ENCODE data around the gene TMEM18.

TMEM18 gene

GRCh38 chr2:677056-677958, at the start of gene TMEM18 (continued):
- no peak for TF ChIP-seq HOXD13 (CRISPR knock-in tag; IDR thresholded peaks at IDR 0.05; ENCODE audit: borderline replicate concordance)

- Histone ChIP-seq H3K4me1 (ENCODE audit: control insufficient read depth, insufficient read depth, low read length) (no peaks in the 10 kb centered on the region), H3K27ac (ENCODE audit: extremely low read depth, low read depth, low read length) (no peak overlapping the region), H3K9me3 (ENCODE audit: control insufficient read depth, insufficient read depth, low read depth, low read length) (no peaks in the 10 kb centered on the region), H3K4me3 (ENCODE audit: low read depth, low read length) (no peak overlapping the region), H3K36me3 (ENCODE audit: control insufficient read depth in 2 of 2, insufficient read depth in 1 of 2, low read length in 2 of 2) (no peaks in the 10 kb centered on the region)
- CTCF ChIA-PET: interaction anchor here (1.0 kb wide), 1 partner anchor 172 kb away, joined by 3 read pairs; no protein-coding TSS in a partner anchor
- TF ChIP-seq ZNF48 (tag by site-specific recombination; IDR thresholded peaks at IDR 0.05) (no peak), SCRT1 (tag by site-specific recombination; IDR thresholded peaks at IDR 0.05; ENCODE audit: borderline replicate concordance) (no peak), KLF17 (tag by site-specific recombination; IDR thresholded peaks at IDR 0.05) (no peak), ZNF302 (tag by site-specific recombination; IDR thresholded peaks at IDR 0.05; ENCODE audit: low read depth) (no peak), ZNF311 (tag by site-specific recombination; IDR thresholded peaks at IDR 0.05; ENCODE audit: borderline replicate concordance) (no peak), ZNF621 (tag by site-specific recombination; IDR thresholded peaks at IDR 0.05) (no peak), ZNF777 (tag by site-specific recombination; IDR thresholded peaks at IDR 0.05; ENCODE audit: borderline replicate concordance) (no peak), ZNF350 (tag by site-specific recombination; IDR thresholded peaks at IDR 0.05) (no peak), HOXD13 (CRISPR knock-in tag; IDR thresholded peaks at IDR 0.05; ENCODE audit: borderline replicate concordance) (no peak), ZBTB17 (tag by site-specific recombination; IDR thresholded peaks at IDR 0.05) (no peak), ZNF513 (tag by site-specific recombination; IDR thresholded peaks at IDR 0.05) (no peak), GLIS1 (tag by site-specific recombination; IDR thresholded peaks at IDR 0.05) (no peak), ZNF404 (tag by site-specific recombination; IDR thresholded peaks at IDR 0.05) (no peak), ZNF423 (tag by site-specific recombination; IDR thresholded peaks at IDR 0.05) (no peak)
- TF ChIP-seq, protein P1, sequence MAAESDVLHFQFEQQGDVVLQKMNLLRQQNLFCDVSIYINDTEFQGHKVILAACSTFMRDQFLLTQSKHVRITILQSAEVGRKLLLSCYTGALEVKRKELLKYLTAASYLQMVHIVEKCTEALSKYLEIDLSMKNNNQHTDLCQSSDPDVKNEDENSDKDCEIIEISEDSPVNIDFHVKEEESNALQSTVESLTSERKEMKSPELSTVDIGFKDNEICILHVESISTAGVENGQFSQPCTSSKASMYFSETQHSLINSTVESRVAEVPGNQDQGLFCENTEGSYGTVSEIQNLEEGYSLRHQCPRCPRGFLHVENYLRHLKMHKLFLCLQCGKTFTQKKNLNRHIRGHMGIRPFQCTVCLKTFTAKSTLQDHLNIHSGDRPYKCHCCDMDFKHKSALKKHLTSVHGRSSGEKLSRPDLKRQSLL (tag by site-specific recombination; IDR thresholded peaks at IDR 0.05): no peak
- TF ChIP-seq, protein P2, sequence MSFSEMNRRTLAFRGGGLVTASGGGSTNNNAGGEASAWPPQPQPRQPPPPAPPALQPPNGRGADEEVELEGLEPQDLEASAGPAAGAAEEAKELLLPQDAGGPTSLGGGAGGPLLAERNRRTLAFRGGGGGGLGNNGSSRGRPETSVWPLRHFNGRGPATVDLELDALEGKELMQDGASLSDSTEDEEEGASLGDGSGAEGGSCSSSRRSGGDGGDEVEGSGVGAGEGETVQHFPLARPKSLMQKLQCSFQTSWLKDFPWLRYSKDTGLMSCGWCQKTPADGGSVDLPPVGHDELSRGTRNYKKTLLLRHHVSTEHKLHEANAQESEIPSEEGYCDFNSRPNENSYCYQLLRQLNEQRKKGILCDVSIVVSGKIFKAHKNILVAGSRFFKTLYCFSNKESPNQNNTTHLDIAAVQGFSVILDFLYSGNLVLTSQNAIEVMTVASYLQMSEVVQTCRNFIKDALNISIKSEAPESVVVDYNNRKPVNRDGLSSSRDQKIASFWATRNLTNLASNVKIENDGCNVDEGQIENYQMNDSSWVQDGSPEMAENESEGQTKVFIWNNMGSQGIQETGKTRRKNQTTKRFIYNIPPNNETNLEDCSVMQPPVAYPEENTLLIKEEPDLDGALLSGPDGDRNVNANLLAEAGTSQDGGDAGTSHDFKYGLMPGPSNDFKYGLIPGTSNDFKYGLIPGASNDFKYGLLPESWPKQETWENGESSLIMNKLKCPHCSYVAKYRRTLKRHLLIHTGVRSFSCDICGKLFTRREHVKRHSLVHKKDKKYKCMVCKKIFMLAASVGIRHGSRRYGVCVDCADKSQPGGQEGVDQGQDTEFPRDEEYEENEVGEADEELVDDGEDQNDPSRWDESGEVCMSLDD (tag by site-specific recombination; IDR thresholded peaks at IDR 0.05): no peak
- POLR2A ChIA-PET: interaction anchor here (0.8 kb wide), 1 partner anchor 13 kb away, joined by 4 read pairs; no protein-coding TSS in a partner anchor
Measured at GRCh38 chr2:726169-726568, 49.0 kb upstream of the TMEM18 start.

Measured in HEK293 (cell line).